HG02885 (cell line): ENCODE data around the gene MLLT3.

ENCODE experiments used
- ATAC-seq: cut with Tn5 transposase; IDR thresholded peaks from one replicate; pipeline ENCODE4 v1.9.1; 2021; ENCODE audit warnings: mild to moderate bottlenecking; ENCODE audit not compliant: unreplicated experiment, poor library complexity

The MLLT3 gene

GRCh38 chr9:20321423-20322082 lies 300.7 kb downstream of the MLLT3 start:
- no peak for ATAC-seq

- ATAC-seq, result no peak
Measured at GRCh38 chr9:20320921-20321320, 301.4 kb downstream of the MLLT3 start.

DNA sequence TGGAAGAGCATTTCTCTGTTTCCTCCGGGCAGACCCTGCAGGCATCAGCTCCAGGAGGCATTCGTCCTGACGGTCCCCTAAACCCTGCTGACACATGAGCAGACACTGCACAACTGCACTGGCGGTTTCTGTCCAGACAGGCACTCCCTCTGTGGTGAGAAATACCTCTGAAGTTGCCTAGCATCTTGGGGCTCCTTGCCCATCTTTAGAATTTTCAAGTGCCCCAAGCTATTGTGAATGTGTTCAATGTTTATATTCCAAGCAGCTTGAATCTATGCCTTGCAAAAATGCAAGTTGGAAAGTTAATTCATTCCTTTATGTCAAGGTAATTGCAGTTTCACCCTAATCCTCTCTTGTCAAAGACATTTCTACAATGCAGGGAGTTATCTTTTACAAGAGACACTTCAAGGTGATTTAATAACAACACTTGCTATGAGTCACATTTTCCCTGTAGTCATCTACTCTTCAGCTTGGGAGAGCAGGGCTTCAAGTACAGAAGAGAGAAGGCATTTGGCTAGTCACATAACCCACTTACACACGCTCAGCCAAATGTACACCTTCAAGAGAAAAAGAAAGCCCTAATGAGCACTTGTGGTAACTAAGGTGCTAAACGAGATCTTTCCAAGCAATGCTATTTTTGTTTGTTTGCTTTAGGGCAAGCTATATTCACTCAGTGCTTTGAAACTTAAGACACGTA lies 302.5 kb downstream of the MLLT3 start:
- ATAC-seq, result no peak

- no peak for ATAC-seq
Measured at GRCh38 chr9:20319241-20319640, 303.1 kb downstream of the MLLT3 start.

GRCh38 chr9:20317701-20318100 lies 304.6 kb downstream of the MLLT3 start:
- no peak for ATAC-seq

DNA sequence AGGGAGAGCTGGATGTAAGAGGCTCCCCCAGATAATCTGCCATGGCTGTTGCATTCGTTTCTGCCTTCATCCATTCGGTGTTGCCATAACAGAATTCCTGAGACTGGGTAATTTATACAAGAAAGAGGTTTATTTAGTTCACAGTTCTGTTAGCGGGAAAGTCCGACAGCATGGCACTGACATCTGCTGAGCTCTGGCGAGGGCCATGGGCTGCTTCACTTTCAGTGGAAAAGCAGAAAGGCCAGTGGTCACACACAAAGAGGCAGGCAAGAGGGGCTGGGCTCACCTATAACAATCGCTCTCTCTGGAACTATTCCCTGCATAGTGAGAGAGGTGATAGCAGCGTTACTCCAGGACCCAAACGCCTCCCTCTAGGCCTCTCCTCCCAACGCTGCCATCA lies 305.9 kb downstream of the MLLT3 start:
- no peak for ATAC-seq

DNA sequence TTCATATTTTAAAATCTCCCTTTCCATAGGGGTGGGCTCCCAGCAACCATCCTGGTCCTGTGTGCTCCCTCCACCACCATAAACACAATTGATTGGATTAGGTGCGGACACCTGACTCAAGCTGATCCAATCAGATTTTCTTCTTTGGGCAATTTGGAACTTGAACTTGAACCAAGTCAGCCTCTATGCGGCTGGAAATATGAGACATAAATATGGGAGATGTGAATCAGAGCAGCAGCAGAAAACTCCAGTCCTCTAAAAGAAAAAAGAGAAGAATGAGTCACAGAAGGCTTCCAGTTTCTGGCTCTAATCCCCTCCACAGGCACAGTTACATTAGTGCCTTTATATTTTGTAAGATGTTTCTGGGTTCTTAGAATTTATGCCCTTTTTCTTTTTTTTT lies 306.6 kb downstream of the MLLT3 start:
- ATAC-seq, result no peak

GRCh38 chr9:20314981-20315380 lies 307.3 kb downstream of the MLLT3 start:
- ATAC-seq, result no peak

GRCh38 chr9:20313415-20313814 lies 308.9 kb downstream of the MLLT3 start:
- ATAC-seq, result no peak

GRCh38 chr9:20312732-20313131 lies 309.6 kb downstream of the MLLT3 start:
- no peak for ATAC-seq

DNA sequence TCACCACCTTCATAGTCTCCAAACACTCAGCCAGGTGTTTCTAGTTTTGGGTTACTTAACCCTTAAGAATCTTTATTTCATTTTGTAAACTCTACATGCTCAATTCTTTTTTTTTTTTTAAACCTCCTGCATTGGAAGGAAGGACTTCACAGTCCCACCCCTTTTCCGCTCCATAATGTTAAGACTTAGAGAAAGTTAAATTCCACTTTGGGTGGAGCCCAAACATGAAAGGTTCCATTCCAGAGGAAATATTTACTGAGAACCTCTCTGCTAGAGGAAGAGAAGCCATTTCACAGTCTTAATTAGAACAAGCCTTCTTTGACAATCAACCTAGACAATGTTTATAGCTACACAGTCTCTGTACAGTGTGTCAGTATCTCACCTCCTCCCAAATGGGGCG lies 312.3 kb downstream of the MLLT3 start:
- ATAC-seq, result no peak

DNA sequence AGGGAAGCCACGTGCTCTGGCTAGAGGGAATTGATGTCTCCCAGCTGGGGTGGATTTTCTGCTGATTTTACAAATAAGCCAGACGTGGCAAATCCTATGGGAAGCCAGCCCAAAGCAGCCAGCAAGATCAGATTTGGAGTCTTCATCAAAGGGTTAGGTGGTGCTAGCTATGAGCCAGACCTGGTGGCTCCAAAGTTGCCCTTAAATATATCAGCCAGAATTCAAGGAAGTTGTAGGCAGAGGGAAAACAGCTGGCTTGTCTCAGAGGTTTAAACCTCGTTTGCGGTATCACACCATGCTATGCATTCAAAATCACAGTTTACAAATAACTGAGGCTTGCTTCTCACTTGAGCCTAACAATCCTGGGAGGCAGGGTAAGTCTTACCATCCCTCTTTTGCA lies 313.2 kb downstream of the MLLT3 start:
- ATAC-seq, result no peak

- no peak for ATAC-seq
Measured at GRCh38 chr9:20307621-20308020, 314.7 kb downstream of the MLLT3 start.

DNA sequence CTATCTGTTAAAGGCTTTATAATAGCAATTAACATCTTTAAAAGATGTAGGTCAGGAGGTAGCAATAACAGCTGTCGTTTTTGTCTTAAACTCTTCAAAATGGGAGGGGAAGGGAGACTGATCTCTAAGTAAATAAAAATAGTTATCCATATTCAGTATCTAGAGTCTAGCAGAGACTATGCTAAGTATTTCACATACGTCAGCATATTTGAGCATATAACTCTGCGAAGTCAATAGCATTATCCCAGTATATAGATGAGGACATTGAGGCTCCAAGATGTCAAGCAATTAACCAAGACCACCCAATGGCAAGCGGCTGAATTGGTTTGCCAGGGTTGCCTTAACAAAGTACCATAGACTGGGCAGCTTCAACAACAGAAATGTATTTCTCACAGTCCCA lies 316.8 kb downstream of the MLLT3 start:
- ATAC-seq, result no peak

DNA sequence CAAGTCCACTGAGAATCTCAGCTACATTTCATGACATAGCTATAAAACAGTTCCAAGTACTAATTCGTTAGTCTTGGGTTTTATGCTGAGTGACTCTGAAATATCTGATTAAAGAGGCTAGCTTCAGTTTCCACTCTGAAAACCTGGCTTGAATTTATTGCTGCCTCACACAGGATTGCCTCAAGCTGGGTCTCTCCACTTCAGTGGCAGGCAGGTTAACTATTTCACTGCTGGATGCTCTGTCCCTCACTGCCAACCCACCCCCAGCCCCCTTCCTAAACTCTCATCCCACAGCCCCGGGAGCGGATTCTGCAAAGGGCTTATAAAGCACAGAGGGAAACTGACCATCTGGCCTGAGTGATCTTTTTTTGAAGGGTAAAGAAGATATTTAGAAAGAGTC lies 318.3 kb downstream of the MLLT3 start:
- no peak for ATAC-seq

- ATAC-seq, result no peak
Measured at GRCh38 chr9:20303066-20303465, 319.2 kb downstream of the MLLT3 start.

GRCh38 chr9:20302197-20302596 lies 320.1 kb downstream of the MLLT3 start:
- ATAC-seq, result no peak

GRCh38 chr9:20300430-20301115 lies 321.7 kb downstream of the MLLT3 start:
- no peak for ATAC-seq

- no peak for ATAC-seq
Measured at GRCh38 chr9:20297646-20298084, 324.6 kb downstream of the MLLT3 start.

GRCh38 chr9:20295555-20295954 lies 326.7 kb downstream of the MLLT3 start:
- ATAC-seq, result no peak

DNA sequence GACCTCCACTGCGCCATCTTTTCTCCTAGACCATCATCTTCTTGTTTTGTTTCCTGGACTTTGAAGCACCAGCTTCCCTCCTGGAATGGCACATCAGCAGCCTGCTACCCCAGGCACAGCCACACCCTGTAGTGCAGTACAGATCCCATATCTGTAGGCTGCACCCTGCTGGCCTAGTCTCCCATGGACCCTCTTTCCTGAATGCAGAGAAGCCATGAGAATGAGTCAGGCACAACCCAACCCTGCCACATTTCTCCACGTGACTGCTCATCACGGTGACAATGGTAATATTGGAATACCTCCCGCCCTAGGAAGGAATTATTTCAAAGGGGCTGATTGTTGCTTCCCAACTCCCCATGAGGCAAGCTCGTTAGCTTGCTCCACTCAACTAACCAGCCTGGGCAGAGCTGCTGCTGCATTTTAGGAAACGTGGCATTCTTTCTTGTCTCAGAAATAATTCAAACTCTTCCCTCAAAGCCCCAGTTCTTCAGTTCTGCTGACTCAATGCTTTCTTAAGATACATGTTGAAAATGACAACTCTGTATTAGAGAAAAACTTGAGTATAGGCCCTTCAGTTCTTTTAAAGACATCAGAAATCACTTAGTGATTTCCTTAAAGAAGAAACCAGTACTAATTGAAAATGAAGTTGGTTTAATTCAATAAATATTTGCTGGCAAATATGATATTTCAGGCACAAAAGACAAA lies 328.1 kb downstream of the MLLT3 start:
- no peak for ATAC-seq
